Myocyte (in vitro differentiated cells): ENCODE results near the gene FBXL16. TPM values are rescaled to one million over a fixed set of nuclear protein-coding genes. Genes with fewer than 3 reads are reported as not detected.

Experiments used
- DNase-seq: peaks from one replicate; pipeline ENCODE4 v3.0.0-alpha.2; 2012; ENCODE audit warnings: low read depth
- total RNA-seq: library from RNA; depleted of rRNA; stranded (reverse); fragments of >200 nt; gene quantifications from 2 replicates; pipeline ENCODE4 v1.2.3, GENCODE V29; 2014

Gene FBXL16
- total RNA-seq, 1 donor from 2014 or later: 0.51 TPM

DNA sequence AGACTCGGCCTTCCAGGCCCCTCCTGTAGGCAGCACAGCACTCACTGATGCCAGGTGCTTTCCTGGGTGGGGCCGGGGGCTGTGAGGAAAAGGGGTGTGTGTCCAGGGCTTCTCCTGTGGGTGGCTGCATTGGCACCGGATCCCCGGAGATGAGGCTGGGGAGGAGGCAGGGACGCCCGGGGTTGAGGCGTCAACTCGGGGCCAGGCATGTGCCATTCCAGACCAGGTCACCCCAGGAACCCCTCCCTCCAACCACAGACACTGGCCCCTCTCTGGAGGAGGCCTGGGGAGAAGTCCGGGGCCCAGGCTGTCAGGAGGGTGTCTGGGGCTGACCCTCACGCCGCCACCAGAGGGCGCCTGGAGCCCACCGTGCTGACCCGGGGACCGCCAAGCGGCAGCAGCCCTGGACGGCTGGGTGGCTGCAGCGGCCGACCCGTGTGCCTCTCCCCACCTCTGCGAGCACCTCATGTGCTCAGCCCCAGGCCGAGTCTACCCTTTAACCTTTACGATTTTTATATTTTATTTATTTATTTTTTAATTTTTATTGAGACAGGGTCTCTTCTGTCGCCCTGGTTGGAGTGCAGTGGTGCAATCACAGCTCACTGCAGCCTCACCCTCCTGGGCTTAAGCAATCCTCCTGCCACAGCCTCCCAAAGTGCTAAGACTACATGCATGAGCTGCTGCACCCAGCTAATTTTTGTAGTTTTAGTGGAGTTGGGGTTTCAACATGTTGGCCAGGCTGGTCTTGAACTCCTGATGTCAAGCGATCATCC lies 6.1 kb upstream of the FBXL16 start:
- DNase-seq: peak; percentile 73

DNA sequence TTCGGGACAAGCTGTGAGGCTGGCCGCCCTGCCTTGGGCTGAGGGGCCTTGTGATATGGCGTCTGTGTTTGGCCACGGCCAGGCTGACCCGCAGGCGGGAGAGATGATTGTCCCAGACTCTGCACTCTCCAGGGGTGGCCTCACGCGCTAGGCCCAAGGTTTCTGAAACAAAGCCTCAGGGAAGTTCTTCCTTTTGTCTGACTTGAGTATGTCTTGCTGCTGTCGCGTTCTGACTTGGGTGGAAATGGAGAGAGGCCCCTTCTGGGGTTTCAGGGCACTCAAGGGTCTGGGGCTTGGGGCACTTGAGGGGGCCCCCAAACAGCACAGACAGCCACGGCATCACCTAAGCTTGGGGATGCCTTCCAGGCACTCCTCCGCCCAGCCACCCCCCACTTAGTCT lies 5.5 kb upstream of the FBXL16 start:
- DNase-seq: no peak

DNA sequence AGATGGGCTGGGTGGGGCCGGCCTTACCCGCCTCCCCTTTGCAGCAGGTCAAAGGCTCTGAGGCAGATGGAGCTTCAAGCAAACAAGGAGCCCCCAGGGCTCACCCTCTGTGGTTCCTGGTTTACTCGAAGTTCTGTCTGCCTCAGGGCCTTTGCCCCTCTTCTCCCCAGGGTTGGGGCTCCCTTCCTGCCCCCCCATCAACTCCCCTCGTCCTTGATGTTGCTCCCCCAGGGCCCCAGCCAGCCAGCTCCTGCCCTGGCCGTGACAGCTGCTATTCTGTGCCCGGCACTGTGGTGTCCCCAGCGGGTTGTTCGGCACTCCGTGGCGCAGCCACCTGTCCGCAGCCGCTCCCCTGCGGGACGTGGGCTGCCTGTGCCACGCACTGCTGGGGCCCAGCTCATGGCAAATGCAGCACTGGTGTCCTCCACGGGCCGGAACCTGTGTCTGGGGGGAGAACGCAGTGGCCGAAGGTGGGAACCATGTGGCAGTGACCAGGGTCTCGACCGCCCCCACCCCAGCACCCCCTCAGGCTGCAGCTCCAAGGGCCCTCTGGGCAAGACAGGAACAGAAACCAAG lies 5.0 kb upstream of the FBXL16 start:
- DNase-seq: peak; percentile 77

DNA sequence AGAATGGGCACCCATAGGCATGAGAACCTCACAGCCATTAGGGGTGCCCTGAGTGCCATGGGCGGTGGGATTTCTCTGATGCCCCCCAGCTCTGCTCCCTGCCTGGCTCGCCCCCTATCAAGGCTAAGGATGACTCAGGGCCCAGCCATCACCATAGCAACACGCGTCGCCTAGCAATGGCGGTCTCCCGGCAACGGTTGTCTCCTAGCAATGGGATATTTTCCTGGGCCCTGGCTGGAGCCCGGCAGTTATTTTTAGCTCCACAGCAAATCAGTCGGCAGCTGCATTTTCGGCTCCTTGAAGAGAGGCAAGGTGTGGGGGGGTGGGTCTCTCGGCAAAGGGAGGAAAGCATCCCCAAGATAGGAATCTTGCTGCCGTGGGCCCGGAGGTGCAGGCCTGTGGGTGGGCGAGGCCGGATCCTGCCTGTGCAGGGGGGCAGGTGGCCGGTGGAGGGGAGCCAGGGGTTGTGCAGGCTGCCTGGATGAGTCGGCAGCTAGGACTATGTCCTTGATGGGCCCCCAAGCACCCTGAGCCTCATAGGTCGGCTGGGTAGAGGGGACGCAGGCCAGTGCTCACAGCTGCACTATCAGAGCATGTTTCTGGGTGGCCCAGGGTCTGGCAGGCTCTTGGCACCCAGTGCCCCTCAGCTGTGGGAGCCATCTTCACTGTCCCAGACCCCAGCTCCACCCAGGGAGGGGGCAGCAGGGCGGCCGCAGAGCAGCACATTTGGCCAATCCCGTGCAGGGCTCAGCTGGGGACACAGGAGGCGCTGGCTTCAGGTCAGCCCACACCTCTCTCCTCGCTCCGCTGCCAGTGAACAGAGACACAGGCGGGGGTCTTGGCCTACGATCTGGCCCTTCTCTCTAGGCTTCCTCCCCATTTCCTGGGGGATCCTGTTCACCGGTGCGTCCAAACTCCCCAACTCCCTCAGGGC lies 4.2 kb upstream of the FBXL16 start:
- peak; percentile 94 for DNase-seq

DNA sequence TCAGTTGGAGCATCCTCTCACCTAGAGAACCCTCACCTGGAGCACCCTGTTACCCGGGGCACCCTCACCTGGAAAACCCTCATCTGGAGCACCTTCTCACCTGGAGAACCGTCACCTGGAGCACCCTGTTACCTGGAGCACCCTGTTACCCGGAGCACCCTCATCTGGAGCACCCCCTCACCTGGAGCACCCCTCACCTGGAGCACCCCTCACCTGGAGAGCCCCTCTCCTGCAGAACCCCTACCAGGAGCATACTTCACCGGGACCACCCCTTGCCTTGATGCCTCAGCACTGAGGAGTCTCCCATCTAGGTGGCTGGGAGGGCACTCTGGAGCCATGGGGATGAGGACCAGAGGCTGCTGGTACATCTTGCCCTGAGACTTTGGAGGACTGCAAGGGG lies 3.4 kb upstream of the FBXL16 start:
- no peak for DNase-seq

DNA sequence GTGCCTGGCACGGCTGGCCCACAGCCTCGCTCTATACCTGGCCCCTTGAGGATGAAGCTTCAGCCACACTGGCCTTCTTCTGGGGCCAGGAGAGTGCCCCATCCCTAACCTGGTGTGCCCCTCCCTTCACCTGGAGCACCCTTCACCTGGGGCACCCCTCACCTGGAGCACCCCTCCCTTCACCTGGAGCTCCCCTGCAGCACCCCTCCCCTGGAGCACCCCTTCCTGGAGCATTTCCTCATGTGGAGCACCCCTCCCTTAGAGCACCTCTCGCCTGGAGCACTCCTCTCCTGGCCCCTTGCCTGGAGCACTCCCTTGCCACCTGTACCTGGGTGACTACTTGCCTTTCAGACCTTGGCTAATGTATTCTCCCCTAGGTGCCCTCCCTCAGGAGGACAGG lies 2.4 kb upstream of the FBXL16 start:
- no peak for DNase-seq

DNA sequence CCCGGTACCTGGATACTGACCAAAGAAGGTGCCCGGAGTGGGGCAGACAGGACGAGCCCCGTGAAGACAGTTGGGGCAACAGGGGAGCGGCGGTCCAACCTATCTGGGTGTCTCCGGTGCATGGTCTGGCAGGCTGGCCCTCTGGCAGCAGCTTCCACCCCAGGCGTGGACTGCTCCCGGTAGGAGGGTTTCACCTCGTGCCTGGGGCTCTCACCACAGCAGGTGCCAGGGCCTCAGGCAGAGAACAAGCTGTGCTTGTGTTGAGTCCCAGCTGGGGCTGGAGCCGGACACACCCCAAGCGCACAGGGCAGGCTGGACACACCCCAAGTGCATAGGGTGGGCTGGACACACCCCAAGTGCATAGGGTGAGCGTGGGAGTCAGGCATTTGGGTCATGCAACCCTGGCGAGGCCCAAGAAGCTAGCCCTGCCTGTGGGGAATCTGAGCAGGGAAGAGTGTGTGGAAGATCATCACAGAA lies 1.5 kb upstream of the FBXL16 start:
- no peak for DNase-seq

DNA sequence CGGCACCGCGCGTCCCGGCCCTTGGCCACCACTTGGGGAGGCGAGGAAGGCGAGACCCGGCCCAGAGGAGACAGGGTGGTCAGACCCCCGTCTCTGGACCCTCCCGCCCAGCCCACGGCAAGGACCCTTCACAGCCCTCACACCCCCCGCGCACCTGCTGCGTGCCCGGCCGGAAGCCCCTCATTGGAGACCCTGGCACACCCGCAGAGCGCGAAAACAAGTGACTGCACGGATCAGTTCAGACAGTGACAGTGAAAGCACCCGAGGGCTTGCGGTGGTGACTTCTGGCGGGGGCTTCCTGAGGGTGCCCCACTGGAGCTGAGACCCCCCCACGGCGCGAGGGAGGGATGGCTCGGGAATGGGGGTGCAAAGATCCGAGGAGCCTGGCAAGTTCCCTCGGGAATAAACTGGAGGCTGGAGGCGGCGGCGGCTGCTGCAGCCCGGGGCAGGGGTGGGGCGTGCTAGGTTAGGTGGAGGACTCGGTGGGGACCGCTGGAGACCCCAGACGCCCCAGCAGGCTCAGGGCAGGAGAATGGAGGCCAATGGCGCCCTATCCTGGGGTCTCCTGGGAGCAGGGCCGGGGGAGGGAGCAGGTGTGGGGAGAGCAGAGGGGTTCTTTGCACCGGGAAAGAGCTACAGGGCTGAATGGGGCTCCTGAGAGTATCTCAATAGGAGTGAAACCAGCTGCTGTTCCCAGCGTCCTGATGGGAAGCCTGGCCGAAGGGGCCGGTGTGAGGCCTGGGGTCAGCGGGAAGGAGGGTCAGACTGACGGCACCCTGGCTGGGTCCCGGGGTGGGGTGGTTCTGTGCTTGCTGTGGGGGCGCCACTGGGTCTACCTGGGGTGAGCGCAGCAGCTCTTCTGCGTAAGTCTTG lies 824 bp upstream of the FBXL16 start:
- no peak for DNase-seq

DNA sequence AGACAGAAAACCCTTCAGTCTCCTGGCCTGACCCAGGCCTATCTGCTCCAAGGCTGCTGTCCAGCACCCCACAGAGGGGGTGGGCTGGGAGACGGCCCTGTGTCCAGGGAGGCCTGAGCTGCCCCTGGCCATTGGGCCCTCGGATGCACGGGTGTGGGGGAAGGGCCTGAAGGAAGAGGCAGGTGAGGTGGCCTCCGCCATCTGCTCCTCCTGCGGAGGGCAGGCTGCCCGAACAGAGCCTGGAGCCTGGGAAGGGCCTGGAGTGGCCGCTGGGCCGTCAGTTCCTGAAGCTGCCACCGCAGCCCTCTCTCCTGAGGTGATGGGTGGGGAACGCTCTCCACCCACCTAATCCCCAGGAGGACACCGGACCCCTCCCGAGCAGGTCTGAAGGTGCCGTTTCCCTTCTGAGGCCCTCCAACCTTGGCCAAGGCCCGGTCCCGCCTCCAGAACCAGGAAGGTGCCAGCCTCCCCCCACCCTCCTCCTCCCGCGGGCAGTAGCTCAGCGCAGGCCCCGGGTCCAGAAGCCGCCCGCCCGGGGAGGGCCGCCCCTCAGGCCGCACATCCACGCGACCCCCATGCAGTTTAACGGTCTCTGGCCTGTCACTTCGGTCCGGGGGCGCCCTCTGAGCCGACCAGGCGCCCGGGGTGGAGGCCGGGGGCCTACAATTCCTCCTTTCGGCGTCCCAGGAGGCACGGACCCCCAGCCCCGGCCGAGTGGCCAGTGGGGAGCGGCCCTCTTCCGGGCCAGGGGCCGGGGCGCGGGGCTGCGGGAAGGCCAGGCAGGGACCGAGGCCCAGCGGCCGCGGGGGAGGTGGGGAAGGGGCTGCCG lies 835 bp downstream of the FBXL16 start:
- no peak for DNase-seq

DNA sequence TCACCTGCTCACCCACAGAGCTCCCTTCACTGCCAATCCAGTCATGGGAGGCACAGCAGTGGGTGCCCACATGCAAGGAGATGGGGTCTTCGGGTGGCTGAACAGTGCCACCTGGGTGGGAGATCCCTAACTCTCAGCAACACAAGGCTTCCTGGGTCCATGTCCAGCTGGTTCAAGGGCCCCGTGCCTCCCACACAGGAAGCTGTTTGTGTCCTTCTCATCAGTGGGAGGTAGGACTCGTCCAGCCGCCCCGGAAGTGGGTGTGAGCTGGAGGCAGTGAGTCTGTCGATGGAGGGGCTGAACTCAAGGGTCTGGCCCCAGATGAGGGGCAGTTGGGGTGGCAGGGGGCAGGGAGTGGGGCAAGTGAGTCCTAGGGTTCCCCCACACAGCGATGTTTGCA lies 1.6 kb downstream of the FBXL16 start:
- no peak for DNase-seq

DNA sequence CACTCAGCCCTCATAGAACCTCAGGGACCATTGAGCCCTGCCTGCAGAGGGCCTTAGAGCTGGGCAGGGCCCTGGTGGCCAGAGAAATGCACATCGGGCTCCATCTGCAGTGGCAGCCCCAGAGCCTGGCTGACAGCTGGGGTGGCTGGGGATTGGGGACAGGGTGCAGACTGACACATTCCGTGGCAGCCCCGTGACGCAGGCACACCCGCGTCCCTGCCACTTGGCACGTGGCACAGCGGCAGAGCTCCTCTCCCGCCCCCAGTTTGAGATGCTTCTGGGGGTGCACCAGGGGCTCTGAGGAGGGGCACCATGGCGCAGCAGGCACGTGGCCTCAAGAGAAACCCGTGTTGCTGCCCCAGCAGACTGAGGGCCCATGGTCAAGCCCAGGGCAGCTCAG lies 2.2 kb downstream of the FBXL16 start:
- DNase-seq: no peak

DNA sequence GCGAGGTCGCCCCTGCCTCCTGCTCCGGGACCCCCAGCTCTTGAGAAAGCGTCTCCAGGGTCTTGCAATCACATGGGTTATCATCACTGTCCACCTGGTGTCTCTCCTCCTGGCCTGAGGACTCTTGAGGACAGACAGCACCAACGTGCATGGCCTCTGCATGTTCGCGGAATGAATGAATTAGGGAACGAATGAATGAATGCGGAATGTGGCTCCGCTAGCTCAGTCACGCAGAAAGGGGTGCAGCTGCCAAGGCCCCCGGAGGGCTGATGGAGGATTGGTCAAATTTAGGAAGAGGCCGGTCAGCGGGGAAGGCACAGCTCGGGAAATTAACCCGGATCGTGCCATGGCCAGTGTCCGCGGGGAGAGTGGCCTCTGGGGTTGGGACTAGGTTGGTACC lies 3.3 kb downstream of the FBXL16 start:
- DNase-seq: no peak

DNA sequence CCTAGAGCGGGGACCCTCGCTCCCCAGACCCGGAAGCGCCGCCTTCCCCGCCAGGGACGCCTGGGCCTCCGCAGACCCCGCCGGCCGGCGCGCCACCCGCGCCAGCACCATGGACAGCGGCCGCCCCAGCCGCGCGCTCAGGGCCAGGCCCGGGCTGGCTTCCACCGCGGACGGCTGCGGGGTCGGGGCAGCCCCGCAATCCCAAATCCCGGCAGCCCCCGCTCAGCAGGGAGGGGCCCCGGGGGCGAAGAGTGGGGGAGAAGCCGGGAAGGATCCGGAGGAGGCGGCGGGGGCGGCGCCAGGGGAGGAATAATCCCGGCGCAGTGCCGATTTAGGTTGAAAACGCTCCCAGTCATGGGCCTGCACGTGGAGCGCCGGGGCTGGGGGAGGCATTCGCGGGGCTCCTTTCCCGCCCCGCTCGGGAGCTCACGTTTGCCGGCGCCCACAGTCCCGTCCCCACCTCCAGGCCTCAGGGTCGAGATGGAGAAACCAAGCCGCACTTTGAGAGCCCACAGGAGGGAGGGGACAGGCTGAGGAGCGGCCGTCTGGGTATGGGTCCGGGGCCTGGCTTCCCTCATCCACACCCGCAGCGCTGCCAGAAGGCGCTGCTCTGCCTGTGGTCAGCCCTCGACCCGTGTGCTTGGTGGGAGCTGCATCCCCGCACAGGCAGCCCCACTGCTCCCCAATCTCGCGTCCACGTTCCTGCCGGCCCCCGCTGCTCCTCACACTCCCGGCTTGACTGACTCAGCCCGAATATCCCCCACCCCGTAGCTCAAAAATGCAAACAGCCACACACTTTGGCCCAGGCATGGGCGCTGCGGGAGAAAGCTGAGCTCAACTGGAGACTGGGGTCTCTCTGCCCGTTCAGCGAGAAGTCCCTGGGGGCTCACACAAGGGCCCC lies 4.7 kb downstream of the FBXL16 start:
- no peak for DNase-seq

DNA sequence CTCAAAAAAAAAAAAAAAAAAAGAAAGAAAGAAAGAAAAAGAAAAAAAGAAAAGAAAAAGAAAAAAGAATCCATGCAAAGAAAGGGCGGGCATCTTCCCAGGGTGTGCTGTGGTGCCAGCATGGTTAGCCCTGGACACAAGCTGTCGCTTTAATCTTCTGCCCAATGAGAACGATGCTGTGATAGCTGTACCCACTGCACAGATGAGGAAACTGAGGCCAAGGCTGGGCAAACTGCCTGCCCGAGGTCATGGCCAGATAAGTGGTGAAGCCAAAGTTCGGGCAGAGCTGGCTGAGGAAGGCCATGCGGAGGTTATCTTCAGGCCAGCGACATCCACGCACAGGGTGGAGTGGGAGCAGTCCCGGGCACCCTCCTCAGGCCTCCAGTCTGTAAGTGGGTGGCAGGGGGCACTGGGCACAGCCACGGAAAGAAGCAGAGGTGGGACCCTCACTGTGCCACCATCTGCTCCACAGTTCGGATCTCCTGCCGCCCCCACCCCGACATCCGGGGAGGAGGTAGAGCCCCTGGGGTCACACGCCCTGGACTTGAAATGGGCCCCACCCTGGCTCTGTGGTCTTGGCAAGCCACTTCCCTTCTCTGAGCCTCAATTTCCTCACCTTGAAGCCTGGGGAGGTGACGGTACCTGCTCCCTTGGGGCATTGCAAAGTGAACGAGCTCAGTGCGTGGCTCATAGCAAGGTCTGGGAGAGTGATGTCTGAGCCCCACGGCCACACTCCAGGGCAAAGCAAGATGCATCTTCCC lies 6.5 kb downstream of the FBXL16 start:
- no peak for DNase-seq

DNA sequence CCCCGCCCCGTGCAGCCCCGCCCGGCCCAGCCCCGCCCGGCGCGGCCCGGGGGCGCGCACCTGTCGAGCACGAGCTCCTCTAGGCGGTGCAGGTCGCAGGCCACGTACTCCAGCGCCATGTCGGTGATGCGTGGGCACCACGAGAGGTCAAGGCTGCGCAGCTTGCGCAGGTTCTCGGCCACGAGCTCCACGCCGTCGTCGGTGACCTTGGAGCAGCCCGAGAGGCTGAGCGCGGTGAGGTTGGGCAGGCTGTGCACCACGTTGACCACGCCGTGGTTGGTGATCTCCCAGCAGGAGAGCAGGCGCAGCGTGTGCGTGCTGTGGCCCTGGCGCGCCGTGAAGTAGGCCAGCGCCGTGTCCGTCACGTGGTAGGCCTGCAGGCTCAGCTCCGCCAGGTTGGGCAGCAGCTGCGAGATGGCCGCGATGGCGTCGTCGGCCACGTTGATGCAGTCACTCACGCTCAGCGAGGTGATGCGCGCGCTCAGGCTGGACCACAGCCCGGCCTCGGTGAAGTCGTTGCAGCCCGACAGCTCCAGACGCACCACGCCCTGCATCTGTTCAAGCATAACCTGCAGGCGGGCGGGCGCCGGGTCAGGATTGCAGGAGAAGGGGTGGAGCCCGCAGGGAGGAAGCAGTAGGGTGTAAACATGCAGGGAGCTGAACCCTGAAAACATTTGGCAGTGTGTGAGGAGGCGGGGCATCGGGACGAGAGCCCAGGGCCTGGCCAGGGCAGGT lies 10.1 kb downstream of the FBXL16 start:
- DNase-seq: no peak

DNA sequence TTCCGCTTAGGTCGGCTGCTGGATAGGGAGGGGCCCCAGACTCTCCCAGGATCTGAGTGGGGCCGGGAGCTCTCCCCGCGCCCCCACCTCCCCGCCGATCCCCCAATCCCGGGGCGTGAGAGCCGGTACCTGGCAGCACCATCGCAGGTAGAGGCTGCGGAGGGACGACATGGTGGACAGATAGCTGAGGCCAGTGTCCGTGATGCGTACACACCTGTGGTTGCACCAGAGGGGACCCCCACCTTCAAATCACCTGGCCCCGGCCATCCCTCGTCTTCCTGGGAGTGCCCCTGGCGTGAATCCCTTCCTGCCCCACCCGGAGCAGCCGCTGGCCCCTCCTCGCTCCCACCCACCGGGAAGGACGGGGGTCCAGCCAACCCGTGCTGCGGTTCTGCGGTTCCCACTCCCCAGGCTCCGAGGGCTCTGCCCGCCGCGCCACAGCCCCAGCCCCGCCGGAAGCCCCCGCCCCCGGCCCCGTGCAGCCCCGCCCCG lies 10.7 kb downstream of the FBXL16 start:
- DNase-seq: no peak

DNA sequence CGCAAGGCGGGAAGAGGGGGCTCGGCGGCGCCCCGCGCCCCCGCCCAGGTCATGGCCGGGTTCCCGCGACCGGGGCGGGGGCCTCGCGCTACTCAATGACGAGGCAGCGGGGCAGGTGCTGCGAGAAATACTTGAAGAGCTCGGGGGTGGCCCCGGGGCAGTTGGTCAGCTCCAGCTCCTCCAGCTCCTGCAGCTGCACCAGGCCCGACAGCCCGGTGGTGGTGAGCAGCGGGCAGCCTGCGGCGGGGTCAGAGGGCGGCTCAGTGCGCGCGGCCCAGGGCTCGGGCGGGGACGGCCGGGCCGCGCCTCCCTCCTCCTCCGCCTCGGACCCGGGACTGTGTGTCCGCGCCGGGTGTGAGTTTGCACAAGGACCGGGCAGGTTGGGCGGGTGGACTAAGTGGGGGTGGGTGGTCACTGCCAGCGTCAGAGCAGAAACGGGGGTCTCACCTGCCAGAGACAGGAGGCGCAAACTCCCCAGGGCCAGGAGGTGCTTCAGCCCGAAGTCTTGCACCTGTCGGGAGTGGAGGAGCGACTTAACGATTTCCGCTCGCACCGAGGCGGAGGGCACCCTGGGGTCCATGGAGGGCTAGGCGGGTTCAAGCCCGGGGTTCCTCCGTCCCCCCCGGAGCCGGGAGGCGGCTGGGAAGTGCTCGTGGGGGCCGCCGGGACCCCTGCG lies 11.3 kb downstream of the FBXL16 start:
- DNase-seq: no peak
